GM12801 (cell line): Measurements from ENCODE around the gene TOGARAM2.

ENCODE experiments used
- TF ChIP-seq, protein P1 (sequence below): IDR thresholded peaks from one replicate; pipeline ENCODE4 v1.5.1; 2011; ENCODE audit warnings: control low read depth; ENCODE audit not compliant: insufficient read length; ENCODE audit errors: extremely low read depth

TOGARAM2 gene

DNA sequence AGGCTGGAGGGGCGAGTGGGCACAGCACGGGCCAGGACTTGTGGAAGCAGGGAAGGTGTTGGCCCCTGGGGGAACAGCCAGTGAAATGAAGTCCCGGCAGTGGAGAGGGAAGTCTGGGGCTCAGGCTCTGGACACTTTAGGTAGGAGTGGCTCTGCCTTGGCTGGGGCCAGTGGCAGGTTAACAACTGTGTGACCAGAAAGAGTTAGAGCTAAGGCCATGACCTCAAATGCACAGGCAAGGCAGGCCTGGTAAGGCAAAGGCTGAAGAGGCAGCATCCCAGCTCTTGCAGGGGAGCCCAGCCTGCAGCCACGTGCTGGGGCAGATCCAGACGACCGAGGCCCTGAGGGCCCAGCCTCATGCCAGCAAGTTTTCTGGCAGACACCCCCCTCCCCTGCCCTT is 71.7 kb downstream of the TOGARAM2 start:
- TF ChIP-seq, protein P1, sequence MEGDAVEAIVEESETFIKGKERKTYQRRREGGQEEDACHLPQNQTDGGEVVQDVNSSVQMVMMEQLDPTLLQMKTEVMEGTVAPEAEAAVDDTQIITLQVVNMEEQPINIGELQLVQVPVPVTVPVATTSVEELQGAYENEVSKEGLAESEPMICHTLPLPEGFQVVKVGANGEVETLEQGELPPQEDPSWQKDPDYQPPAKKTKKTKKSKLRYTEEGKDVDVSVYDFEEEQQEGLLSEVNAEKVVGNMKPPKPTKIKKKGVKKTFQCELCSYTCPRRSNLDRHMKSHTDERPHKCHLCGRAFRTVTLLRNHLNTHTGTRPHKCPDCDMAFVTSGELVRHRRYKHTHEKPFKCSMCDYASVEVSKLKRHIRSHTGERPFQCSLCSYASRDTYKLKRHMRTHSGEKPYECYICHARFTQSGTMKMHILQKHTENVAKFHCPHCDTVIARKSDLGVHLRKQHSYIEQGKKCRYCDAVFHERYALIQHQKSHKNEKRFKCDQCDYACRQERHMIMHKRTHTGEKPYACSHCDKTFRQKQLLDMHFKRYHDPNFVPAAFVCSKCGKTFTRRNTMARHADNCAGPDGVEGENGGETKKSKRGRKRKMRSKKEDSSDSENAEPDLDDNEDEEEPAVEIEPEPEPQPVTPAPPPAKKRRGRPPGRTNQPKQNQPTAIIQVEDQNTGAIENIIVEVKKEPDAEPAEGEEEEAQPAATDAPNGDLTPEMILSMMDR: no peak

DNA sequence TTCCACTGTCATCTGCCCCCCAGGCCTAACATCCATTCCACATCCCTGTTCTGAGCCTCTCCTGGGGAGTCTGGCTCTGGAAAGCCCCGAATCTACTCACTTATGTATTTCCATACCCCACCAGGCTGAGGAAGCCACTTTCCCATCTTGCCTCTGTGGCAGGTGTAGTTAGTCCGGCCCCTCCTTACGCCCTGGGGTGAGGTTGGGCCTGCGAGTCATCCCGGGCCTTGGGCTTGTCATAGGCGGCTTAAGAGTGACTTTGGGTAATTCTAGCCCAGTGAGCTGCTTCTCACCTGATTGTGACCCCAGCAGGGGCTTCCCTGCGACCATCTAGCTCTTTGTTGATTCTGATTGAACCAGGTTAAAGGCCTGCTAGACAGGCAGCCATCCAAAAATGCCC is 72.1 kb downstream of the TOGARAM2 start:
- TF ChIP-seq, protein P1: no peak

GRCh38 chr2:29053670-29054400 is 72.7 kb downstream of the TOGARAM2 start:
- TF ChIP-seq, protein P1: no peak

DNA sequence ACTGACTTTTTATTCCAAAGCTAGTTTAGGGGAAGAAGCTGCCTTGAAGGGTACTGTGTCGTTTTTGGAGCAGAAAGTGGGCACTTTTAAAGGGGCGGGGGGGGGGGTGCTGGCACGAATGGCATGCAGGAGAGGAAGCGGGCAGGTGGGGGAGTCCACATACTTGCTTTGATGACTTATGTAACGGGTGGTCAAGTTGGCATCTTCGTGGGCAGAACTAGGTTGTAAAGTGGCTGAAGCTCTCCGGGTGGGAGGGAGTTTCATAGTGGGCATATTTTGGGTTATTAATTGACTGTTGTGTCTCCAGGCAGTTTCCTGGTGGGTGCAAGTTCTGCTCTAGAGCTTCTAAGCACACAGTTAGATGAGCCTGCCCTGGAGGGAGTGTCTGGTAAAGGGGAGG is 73.3 kb downstream of the TOGARAM2 start:
- TF ChIP-seq, protein P1: no peak

- TF ChIP-seq, protein P1: no peak
These were observed 74.5 kb downstream of the TOGARAM2 start for GRCh38 chr2:29055601-29056000.

DNA sequence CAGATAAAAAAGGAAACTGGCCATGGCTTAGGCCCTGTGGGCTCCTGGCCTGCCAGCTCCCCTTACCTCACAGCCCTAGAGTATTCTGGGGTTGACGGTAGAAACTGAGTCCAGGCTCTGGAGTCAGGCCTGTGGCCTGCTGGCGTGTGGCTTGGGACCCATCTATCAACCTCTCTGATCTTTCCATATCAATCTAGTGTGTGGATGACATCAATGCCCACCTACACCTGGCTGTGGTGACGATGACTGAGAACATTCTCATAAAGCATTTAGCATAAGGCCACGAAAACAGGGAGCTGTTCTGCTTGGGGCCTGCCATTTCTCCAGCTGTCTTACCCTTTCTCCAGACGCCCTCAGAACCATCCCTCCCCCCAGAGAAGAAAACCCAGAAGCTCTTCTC is 75.4 kb downstream of the TOGARAM2 start:
- TF ChIP-seq, protein P1: no peak

GRCh38 chr2:29057006-29057405 is 75.9 kb downstream of the TOGARAM2 start:
- TF ChIP-seq, protein P1: no peak

DNA sequence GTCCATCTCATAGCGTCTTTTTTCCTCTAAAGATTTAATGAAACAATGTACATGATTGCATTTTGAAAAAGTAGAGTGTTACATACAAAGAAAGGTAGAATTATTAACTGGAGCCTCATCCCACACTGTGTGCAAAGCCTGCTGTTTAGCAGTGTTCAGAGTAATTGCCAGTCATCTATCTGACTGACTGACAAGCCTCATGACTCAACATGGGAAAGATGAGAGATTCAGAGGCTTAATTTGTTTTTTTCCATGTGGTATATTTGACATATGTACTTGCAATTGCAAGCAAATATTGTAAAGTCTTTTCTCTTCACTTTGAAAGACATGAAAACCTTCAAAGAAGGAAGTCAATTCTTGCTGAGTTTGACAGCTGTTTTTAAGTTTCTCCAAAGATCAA is 78.5 kb downstream of the TOGARAM2 start:
- TF ChIP-seq, protein P1: no peak
